HL-60 (cell line): ENCODE results near the gene CTU1.

Source experiments
- DNase-seq, 2 experiments: peaks; one replicate each; pipeline ENCODE4 v3.0.0-alpha.2; 2010 to 2020; ENCODE audit warnings: low read depth in 1 of 2, low spot score in 1 of 2
- H3K27ac ChIP-seq: fragments of 250-450 bp; sonication (Bioruptor Pico); replicated peaks from 2 replicates; pipeline ENCODE4 v1.5.1; 2020; ENCODE audit warnings: mild to moderate bottlenecking, moderate library complexity
- H3K27me3 ChIP-seq: fragments of 250-450 bp; sonication (Bioruptor Pico); 2 replicates; pipeline ENCODE4 v1.5.1; 2021; ENCODE audit warnings: mild to moderate bottlenecking, moderate library complexity; ENCODE audit not compliant: insufficient read depth, poor library complexity, severe bottlenecking
- H3K4me3 ChIP-seq: replicated peaks from 2 replicates; pipeline ENCODE4 v1.5.1; 2011; ENCODE audit warnings: mild to moderate bottlenecking, control low read depth, low read length; ENCODE audit not compliant: insufficient read depth
- GABPA ChIP-seq: IDR thresholded peaks from 2 replicates; pipeline ENCODE4 v1.6.1; 2012; ENCODE audit warnings: low read depth
- POLR2AphosphoS5 ChIP-seq: IDR thresholded peaks from 2 replicates; pipeline ENCODE4 v1.6.1; 2012; ENCODE audit warnings: low read depth
- SPI1 ChIP-seq: IDR thresholded peaks from 2 replicates; pipeline ENCODE4 v1.6.1; 2012; ENCODE audit warnings: low read depth, mild to moderate bottlenecking, borderline replicate concordance
- TF ChIP-seq, protein P1 (sequence below): IDR thresholded peaks from one replicate; pipeline ENCODE4 v1.5.1; 2011; ENCODE audit warnings: low read length, control low read depth, inconsistent platforms; ENCODE audit not compliant: insufficient read depth
- TF ChIP-seq, protein P2 (sequence below): IDR thresholded peaks from 2 replicates; pipeline ENCODE4 v1.6.1; 2012; ENCODE audit warnings: low read depth; ENCODE audit not compliant: insufficient replicate concordance

The CTU1 gene

DNA sequence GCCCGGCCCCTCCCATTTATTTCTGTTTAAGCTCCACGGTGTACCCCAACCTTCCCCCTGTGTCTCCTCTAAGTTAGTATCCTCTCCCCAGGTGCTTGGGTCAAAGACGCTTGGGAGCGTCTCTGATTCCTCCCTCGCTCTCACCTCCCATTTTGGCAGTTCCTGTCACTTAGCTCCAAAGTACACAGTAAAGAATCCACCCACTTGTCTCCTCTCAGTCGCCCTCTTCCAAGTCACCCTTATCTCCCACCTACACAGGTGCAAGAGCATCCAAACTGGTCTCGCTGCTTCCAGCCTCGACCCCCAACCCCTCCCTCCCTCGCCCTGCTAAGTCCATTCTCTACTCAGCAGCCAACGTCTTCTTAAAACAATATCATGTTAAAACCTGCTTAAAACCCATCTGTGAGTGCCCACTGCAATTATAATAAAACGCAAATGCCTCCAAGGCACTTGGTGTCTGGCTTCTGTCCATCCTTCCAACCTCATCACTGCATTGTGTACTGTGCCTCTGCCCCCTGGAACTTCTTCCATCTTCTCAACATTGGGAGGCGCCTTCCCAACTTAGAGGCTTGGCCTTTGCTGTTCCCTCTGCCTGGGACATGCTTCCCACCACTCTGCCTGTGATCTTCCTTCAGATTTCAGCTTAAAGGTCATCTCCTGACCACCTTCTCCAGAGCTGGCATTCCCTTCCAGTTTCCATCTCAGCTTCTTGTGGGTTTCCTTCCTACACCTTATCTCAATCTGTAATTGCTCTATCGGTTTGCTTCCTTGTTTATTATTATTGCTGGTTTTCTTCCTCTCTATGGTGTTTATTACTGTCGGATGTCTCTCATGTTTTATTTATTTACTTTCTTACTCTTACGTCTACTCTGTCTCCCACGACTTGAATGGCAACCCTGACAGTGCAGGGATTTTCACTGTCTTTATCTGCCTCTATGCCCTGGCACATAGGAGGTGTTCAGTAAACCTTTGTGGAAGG, 16.0 kb downstream of the CTU1 start:
- TF ChIP-seq, protein P1, sequence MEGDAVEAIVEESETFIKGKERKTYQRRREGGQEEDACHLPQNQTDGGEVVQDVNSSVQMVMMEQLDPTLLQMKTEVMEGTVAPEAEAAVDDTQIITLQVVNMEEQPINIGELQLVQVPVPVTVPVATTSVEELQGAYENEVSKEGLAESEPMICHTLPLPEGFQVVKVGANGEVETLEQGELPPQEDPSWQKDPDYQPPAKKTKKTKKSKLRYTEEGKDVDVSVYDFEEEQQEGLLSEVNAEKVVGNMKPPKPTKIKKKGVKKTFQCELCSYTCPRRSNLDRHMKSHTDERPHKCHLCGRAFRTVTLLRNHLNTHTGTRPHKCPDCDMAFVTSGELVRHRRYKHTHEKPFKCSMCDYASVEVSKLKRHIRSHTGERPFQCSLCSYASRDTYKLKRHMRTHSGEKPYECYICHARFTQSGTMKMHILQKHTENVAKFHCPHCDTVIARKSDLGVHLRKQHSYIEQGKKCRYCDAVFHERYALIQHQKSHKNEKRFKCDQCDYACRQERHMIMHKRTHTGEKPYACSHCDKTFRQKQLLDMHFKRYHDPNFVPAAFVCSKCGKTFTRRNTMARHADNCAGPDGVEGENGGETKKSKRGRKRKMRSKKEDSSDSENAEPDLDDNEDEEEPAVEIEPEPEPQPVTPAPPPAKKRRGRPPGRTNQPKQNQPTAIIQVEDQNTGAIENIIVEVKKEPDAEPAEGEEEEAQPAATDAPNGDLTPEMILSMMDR, result no peak
- TF ChIP-seq, protein P2, sequence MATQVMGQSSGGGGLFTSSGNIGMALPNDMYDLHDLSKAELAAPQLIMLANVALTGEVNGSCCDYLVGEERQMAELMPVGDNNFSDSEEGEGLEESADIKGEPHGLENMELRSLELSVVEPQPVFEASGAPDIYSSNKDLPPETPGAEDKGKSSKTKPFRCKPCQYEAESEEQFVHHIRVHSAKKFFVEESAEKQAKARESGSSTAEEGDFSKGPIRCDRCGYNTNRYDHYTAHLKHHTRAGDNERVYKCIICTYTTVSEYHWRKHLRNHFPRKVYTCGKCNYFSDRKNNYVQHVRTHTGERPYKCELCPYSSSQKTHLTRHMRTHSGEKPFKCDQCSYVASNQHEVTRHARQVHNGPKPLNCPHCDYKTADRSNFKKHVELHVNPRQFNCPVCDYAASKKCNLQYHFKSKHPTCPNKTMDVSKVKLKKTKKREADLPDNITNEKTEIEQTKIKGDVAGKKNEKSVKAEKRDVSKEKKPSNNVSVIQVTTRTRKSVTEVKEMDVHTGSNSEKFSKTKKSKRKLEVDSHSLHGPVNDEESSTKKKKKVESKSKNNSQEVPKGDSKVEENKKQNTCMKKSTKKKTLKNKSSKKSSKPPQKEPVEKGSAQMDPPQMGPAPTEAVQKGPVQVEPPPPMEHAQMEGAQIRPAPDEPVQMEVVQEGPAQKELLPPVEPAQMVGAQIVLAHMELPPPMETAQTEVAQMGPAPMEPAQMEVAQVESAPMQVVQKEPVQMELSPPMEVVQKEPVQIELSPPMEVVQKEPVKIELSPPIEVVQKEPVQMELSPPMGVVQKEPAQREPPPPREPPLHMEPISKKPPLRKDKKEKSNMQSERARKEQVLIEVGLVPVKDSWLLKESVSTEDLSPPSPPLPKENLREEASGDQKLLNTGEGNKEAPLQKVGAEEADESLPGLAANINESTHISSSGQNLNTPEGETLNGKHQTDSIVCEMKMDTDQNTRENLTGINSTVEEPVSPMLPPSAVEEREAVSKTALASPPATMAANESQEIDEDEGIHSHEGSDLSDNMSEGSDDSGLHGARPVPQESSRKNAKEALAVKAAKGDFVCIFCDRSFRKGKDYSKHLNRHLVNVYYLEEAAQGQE, result no peak
- TF ChIP-seq GABPA (no peak), SPI1 (no peak), POLR2AphosphoS5 (no peak)
- DNase-seq, result no peak
- Histone ChIP-seq H3K27me3 (no peaks in the 10 kb centered on the region), H3K4me3 (no peak overlapping the region), H3K27ac (no peak overlapping the region)

DNA sequence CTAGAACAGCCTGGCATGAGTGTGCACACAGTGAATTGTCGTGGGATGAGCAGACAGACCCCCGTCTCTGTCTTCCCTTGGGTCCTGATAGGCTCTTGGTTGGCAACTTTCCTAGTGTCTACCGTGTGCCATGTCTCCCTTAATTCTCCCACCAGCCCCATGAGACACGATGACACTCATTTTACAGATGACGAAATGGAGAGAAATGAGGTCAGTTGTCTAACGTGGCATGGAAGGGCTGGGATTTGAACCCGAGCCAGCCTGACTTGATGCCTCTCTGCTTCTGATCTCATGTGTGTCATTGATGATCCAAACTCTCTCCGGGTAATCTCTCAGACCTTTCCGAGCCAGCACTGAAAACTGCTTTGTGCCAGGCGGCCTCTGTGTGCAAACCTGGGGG, 17.1 kb downstream of the CTU1 start:
- Histone ChIP-seq H3K27ac (no peak overlapping the region), H3K27me3 (no peaks in the 10 kb centered on the region), H3K4me3 (no peak overlapping the region)
- no peak for TF ChIP-seq POLR2AphosphoS5
- no peak for TF ChIP-seq SPI1
- no peak for TF ChIP-seq GABPA
- TF ChIP-seq, protein P1, result no peak
- TF ChIP-seq, protein P2, result no peak
- no peak for DNase-seq

DNA sequence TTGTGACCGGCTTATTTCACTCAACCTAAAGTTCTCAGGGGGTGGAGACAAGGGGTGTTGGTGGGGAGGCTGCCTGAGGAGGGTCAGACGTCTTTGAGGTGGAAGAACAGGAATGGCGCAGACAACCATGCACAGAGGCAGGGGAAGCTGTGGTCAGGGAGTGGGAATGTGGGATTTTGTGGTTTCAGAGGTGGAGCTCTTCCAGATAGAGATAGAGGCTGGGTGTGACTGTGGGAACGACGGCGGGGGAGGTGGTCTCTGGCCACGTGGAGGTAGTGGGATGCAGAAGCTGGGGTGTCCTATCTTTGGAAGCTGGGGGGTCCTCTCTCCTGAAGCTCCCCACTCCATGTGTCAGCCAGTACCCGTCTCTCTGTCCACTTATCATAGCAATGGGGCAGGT, 17.7 kb downstream of the CTU1 start:
- DNase-seq, result no peak
- no peaks in the 10 kb centered on the region for H3K27me3 ChIP-seq
- H3K27ac ChIP-seq, result no peak overlapping the region
- TF ChIP-seq GABPA (no peak), POLR2AphosphoS5 (no peak)
- TF ChIP-seq, protein P1, result no peak
- TF ChIP-seq, protein P2, result no peak
- no peak overlapping the region for H3K4me3 ChIP-seq
